Chondrocyte (in vitro differentiated cells): ENCODE data around the gene EXD2. TPM values are rescaled to one million over a fixed set of nuclear protein-coding genes. Genes with fewer than 3 reads are reported as not detected.
A peak's percentile ranks its signal among the peaks of the same experiment; 100 is the strongest.
"Not testable (repeated sequence)": the region's sequence is repeated elsewhere in the genome, so short reads cannot be mapped to it uniquely, and the experiment has no call there.

ENCODE experiments used
- DNase-seq: peaks from one replicate; pipeline ENCODE4 v3.0.0; 2021; ENCODE audit warnings: mixed read lengths, low spot score
- H3K27ac Mint-ChIP-seq: one replicate; pipeline ENCODE4 v1.8.0; 2021; ENCODE audit warnings: mild to moderate bottlenecking, moderate library complexity, mixed read lengths; ENCODE audit not compliant: unreplicated experiment
- H3K27me3 Mint-ChIP-seq: 2 replicates; pipeline ENCODE4 v1.8.0; 2021; ENCODE audit warnings: low read depth, mixed read lengths
- H3K36me3 Mint-ChIP-seq: 2 replicates; pipeline ENCODE4 v1.8.0; 2021; ENCODE audit warnings: low read depth, mixed read lengths
- H3K4me1 Mint-ChIP-seq: 2 replicates; pipeline ENCODE4 v1.8.0; 2021; ENCODE audit warnings: low read depth, mild to moderate bottlenecking, mixed read lengths
- H3K4me3 Mint-ChIP-seq: one replicate; pipeline ENCODE4 v1.8.0; 2021; ENCODE audit warnings: mild to moderate bottlenecking, moderate library complexity, mixed read lengths; ENCODE audit not compliant: unreplicated experiment
- H3K9me3 Mint-ChIP-seq: 2 replicates; pipeline ENCODE4 v1.8.0; 2021; ENCODE audit warnings: low read depth, mixed read lengths
- CTCF ChIP-seq: fragments of 200-600 bp; sonication (generic); IDR thresholded peaks from 2 replicates; pipeline ENCODE4 v1.5.0; 2021; ENCODE audit warnings: antibody characterized with exemption, mild to moderate bottlenecking, moderate library complexity
- total RNA-seq: library from RNA; stranded (reverse); gene quantifications from 3 replicates; pipeline ENCODE4 v1.2.1, GENCODE V29; 2021

EXD2 gene
- total RNA-seq, 1 donor from 2014 or later, result 27.0 TPM

GRCh38 chr14:69204753-69205152, 13.5 kb downstream of the EXD2 start:
- Mint-ChIP-seq H3K9me3 (no peaks in the 10 kb centered on the region), H3K4me1 (no peaks in the 10 kb centered on the region), H3K27me3 (no peaks in the 10 kb centered on the region), H3K36me3 (no peaks in the 10 kb centered on the region), H3K27ac (no peak overlapping the region), H3K4me3 (no peak overlapping the region)
- DNase-seq, result no peak
- TF ChIP-seq CTCF, result no peak

GRCh38 chr14:69207435-69208041, 16.2 kb downstream of the EXD2 start:
- Mint-ChIP-seq H3K9me3 (no peaks in the 10 kb centered on the region), H3K27me3 (no peaks in the 10 kb centered on the region), H3K27ac (no peak overlapping the region), H3K36me3 (no peaks in the 10 kb centered on the region), H3K4me1 (no peaks in the 10 kb centered on the region), H3K4me3 (no peak overlapping the region)
- TF ChIP-seq CTCF, result no peak
- no peak for DNase-seq

GRCh38 chr14:69208666-69209065, 17.4 kb downstream of the EXD2 start:
- no peak for TF ChIP-seq CTCF
- Mint-ChIP-seq H3K36me3 (no peaks in the 10 kb centered on the region), H3K4me1 (no peaks in the 10 kb centered on the region), H3K27me3 (no peaks in the 10 kb centered on the region), H3K9me3 (no peaks in the 10 kb centered on the region), H3K4me3 (no peak overlapping the region), H3K27ac (no peak overlapping the region)
- DNase-seq, result no peak

- Mint-ChIP-seq H3K4me3 (no peak overlapping the region), H3K27ac (peak overlapping the region; percentile 28), H3K36me3 (peaks cover 10% of the 10 kb centered on the region), H3K9me3 (peaks cover 3% of the 10 kb centered on the region), H3K4me1 (peaks cover 7% of the 10 kb centered on the region), H3K27me3 (no peaks in the 10 kb centered on the region)
- no peak for DNase-seq
- no peak for TF ChIP-seq CTCF
Observed at GRCh38 chr14:69214393-69214792, 23.1 kb downstream of the EXD2 start.

- H3K4me1 Mint-ChIP-seq, H3K4me3 Mint-ChIP-seq, H3K9me3 Mint-ChIP-seq, H3K36me3 Mint-ChIP-seq, H3K27me3 Mint-ChIP-seq, H3K27ac Mint-ChIP-seq, DNase-seq: not testable (repeated sequence)
Observed at GRCh38 chr14:69217663-69218062, 26.4 kb downstream of the EXD2 start.

- Mint-ChIP-seq H3K4me1 (no peaks in the 10 kb centered on the region), H3K27ac (no peak overlapping the region), H3K27me3 (no peaks in the 10 kb centered on the region), H3K9me3 (no peaks in the 10 kb centered on the region), H3K36me3 (peaks cover 2% of the 10 kb centered on the region), H3K4me3 (no peak overlapping the region)
- TF ChIP-seq CTCF, result no peak
- no peak for DNase-seq
Observed at GRCh38 chr14:69224946-69225345, 33.6 kb downstream of the EXD2 start.
